CD4-positive, alpha-beta T cell (primary cell): ENCODE data around the gene TMEM184C. TPM values are rescaled to one million over a fixed set of nuclear protein-coding genes. Genes with fewer than 3 reads are reported as not detected.

Experiments
- ATAC-seq: fragments of 200-7000 bp; cut with Tn5 transposase; one replicate; pipeline ENCODE4 v1.10.0; 2022; ENCODE audit warnings: mild to moderate bottlenecking; ENCODE audit not compliant: poor library complexity
- CTCF ChIA-PET: fragments of 350-600 bp; sonication (Branson Sonifier 250); formaldehyde crosslinking; loops from one replicate; lab custom pipeline; 2021; ENCODE audit warnings: antibody characterized with exemption, inconsistent platforms; lab: Charles Lee
- POLR2A ChIA-PET: fragments of 350-600 bp; sonication (Branson Sonifier 250); formaldehyde crosslinking; loops from one replicate; lab custom pipeline; 2021; ENCODE audit warnings: antibody characterized with exemption, inconsistent platforms; lab: Charles Lee
- DNase-seq, 14 experiments: peaks; one replicate each; pipeline ENCODE4 v3.0.0-alpha.2; 2013 to 2020; ENCODE audit warnings: mixed read lengths in 2 of 14
- H3K27ac ChIP-seq, 2 donors: one replicate each; pipeline versions ENCODE4 v1.5.1 to v1.7.0; 2013; ENCODE audit warnings: low read length in 2 of 2, low read depth in 1 of 2, mild to moderate bottlenecking in 1 of 2
- H3K27me3 ChIP-seq, 2 experiments: 1 replicate in 1 of 2; 2 replicates in 1 of 2; pipeline versions ENCODE4 v1.6.1 to v1.7.0; 2013; ENCODE audit warnings: low read length in 2 of 2, control low read depth in 1 of 2, mild to moderate bottlenecking in 1 of 2, moderate library complexity in 1 of 2; ENCODE audit not compliant: insufficient read depth in 2 of 2, control insufficient read depth in 1 of 2
- H3K36me3 ChIP-seq: one replicate; pipeline ENCODE4 v1.6.1; 2013; ENCODE audit warnings: low read length, control low read depth; ENCODE audit not compliant: insufficient read depth
- H3K4me1 ChIP-seq: one replicate; pipeline ENCODE4 v1.6.1; 2013; ENCODE audit warnings: low read length, control low read depth; ENCODE audit not compliant: insufficient read depth
- H3K4me3 ChIP-seq: one replicate; pipeline ENCODE4 v1.5.1; 2013; ENCODE audit warnings: mild to moderate bottlenecking, low read length, moderate library complexity
- H3K9me3 ChIP-seq, 2 experiments: 1 replicate in 1 of 2; 2 replicates in 1 of 2; pipeline versions ENCODE4 v1.6.1 to v1.7.0; 2013; ENCODE audit warnings: low read length in 2 of 2, mild to moderate bottlenecking in 2 of 2, control low read depth in 1 of 2, moderate library complexity in 1 of 2; ENCODE audit not compliant: control insufficient read depth in 1 of 2, insufficient read depth in 1 of 2
- H3K27ac Mint-ChIP-seq: one replicate; pipeline ENCODE4 v1.8.0; 2020; ENCODE audit warnings: mixed read lengths
- H3K27me3 Mint-ChIP-seq: one replicate; pipeline ENCODE4 v1.8.0; 2021; ENCODE audit warnings: mixed read lengths
- H3K36me3 Mint-ChIP-seq: one replicate; pipeline ENCODE4 v1.8.0; 2021; ENCODE audit warnings: low read depth, mixed read lengths
- H3K4me1 Mint-ChIP-seq: one replicate; pipeline ENCODE4 v1.8.0; 2021; ENCODE audit warnings: low read depth, mixed read lengths
- H3K4me3 Mint-ChIP-seq: one replicate; pipeline ENCODE4 v1.8.0; 2020; ENCODE audit warnings: mild to moderate bottlenecking, mixed read lengths
- H3K9me3 Mint-ChIP-seq: one replicate; pipeline ENCODE4 v1.8.0; 2020; ENCODE audit warnings: mixed read lengths
- CTCF ChIP-seq: fragments of 200-600 bp; IDR thresholded peaks from one replicate; pipeline ENCODE4 v1.8.0; 2022; ENCODE audit warnings: antibody characterized with exemption, mild to moderate bottlenecking
- intact Hi-C, 2 experiments: fragments of 100-400 bp; cut with DNase I in 1 of 2; cut with micrococcal nuclease in 1 of 2; formaldehyde crosslinking; loops; one replicate each; pipeline versions ENCODE4 v1.15.1 to v1.9.0; 2023 to 2025; cut with DNase I, micrococcal nuclease
- total RNA-seq, 174 experiments: library from RNA in 2 of 174; stranded (reverse) in 2 of 174; gene quantifications; one replicate each; pipeline ENCODE4 v1.2.3 and lab custom pipeline; 2021 to 2026

The TMEM184C gene
- total RNA-seq, 2 experiments from 2014 or later, result 10.0 to 10.1 TPM

- Mint-ChIP-seq H3K9me3 (no peaks in the 10 kb centered on the region), H3K27me3 (no peaks in the 10 kb centered on the region), H3K4me1 (peaks cover 45% of the 10 kb centered on the region), H3K27ac (peak overlapping the region; percentile 92), H3K4me3 (peak overlapping the region; percentile 89), H3K36me3 (peaks cover 39% of the 10 kb centered on the region)
- H3K9me3 ChIP-seq, result no peaks in the 10 kb centered on the region
- intact Hi-C loops, result loop anchor here (1.0 to 10.0 kb wide), 5 partner anchors 65 to 2003 kb away; partner anchors contain the start of genes NR3C2 (in 2 of the 2), MMAA (in 1 of the 2) and PRMT9 (in 1 of the 2)
- H3K27ac ChIP-seq, result peak overlapping the region; percentile 80 to 90
- no peak for TF ChIP-seq CTCF
- H3K27me3 ChIP-seq, result no peaks in the 10 kb centered on the region
- POLR2A ChIA-PET, result interaction anchor here (0.8 to 3.6 kb wide), 14 partner anchors 8 to 828 kb away, joined by 3 to 87 read pairs (median 4); partner anchors contain the start of genes ARHGAP10, NR3C2 and PRMT9
- H3K4me1 ChIP-seq, result peaks cover 31% of the 10 kb centered on the region
- DNase-seq (peak in 3 of 14 experiments; percentile 3 to 34 (median 33)), ATAC-seq (no peak)
- peaks cover 13% of the 10 kb centered on the region for H3K36me3 ChIP-seq
- peak overlapping the region; percentile 78 for H3K4me3 ChIP-seq
- CTCF ChIA-PET, result interaction anchor here (0.7 to 4.9 kb wide), 7 partner anchors 14 to 248 kb away, joined by 3 to 20 read pairs (median 3); partner anchors contain the start of gene PRMT9
These were observed 869 bp downstream of the TMEM184C start for GRCh38 chr4:147617841-147618691.

- H3K27ac ChIP-seq, result no peak overlapping the region
- H3K9me3 ChIP-seq, result no peaks in the 10 kb centered on the region
- H3K27me3 Mint-ChIP-seq, result no peaks in the 10 kb centered on the region
- no peak overlapping the region for H3K4me3 ChIP-seq
- ChIA-PET CTCF (interaction anchor here (0.8 kb wide), 1 partner anchor 10 kb away, joined by 3 read pairs; no protein-coding TSS in a partner anchor), POLR2A (interaction anchor here (1.4 kb wide), 1 partner anchor 112 kb away, joined by 5 read pairs; the partner anchor contains the start of gene ARHGAP10)
- intact Hi-C loops, result loop anchor here in 1 of 2 experiments (5.0 to 10.0 kb wide), 2 partner anchors 112 to 444 kb away; partner anchors contain the start of gene ARHGAP10
- peaks cover 35% of the 10 kb centered on the region for H3K36me3 ChIP-seq
- no peaks in the 10 kb centered on the region for H3K27me3 ChIP-seq
- H3K4me1 Mint-ChIP-seq, result peaks cover 50% of the 10 kb centered on the region
- peak overlapping the region; percentile 77 for H3K4me3 Mint-ChIP-seq
- TF ChIP-seq CTCF, result no peak
- DNase-seq, result no peak
- no peak for ATAC-seq
- peak overlapping the region; percentile 4 for H3K27ac Mint-ChIP-seq
- no peaks in the 10 kb centered on the region for H3K9me3 Mint-ChIP-seq
- peaks cover 61% of the 10 kb centered on the region for H3K36me3 Mint-ChIP-seq
- peaks cover 31% of the 10 kb centered on the region for H3K4me1 ChIP-seq
These were observed 3.1 kb downstream of the TMEM184C start for GRCh38 chr4:147620315-147620714.

- Histone ChIP-seq H3K27me3 (no peaks in the 10 kb centered on the region), H3K27ac (no peak overlapping the region), H3K4me1 (peaks cover 7% of the 10 kb centered on the region), H3K4me3 (no peak overlapping the region), H3K9me3 (no peaks in the 10 kb centered on the region), H3K36me3 (peaks cover 82% of the 10 kb centered on the region)
- Mint-ChIP-seq H3K9me3 (no peaks in the 10 kb centered on the region), H3K36me3 (peaks cover 84% of the 10 kb centered on the region), H3K4me1 (peaks cover 29% of the 10 kb centered on the region), H3K4me3 (no peak overlapping the region), H3K27ac (no peak overlapping the region), H3K27me3 (no peaks in the 10 kb centered on the region)
- ATAC-seq (no peak), DNase-seq (no peak)
- intact Hi-C loops, result loop anchor here in 1 of 2 experiments (10.0 kb wide), 1 partner anchor 439 kb away; no protein-coding TSS in a partner anchor
- ChIA-PET CTCF (no interaction called here), POLR2A (interaction anchor here (2.9 kb wide), 1 partner anchor 9 kb away, joined by 10 read pairs; the partner anchor contains the start of gene TMEM184C)
- TF ChIP-seq CTCF, result no peak
These were observed 8.5 kb downstream of the TMEM184C start for GRCh38 chr4:147625733-147626132.
